HG03064 (cell line): Measurements from ENCODE around the gene RRP1B.
"Not testable (repeated sequence)": the region's sequence is repeated elsewhere in the genome, so short reads cannot be mapped to it uniquely, and the experiment has no call there.

Experiments
- ATAC-seq: cut with Tn5 transposase; IDR thresholded peaks from one replicate; pipeline ENCODE4 v1.9.1; 2021; ENCODE audit warnings: low read depth; ENCODE audit not compliant: unreplicated experiment

RRP1B gene

GRCh38 chr21:43697758-43698643 lies 38.6 kb downstream of the RRP1B start:
- no peak for ATAC-seq

GRCh38 chr21:43699492-43699777 lies 40.1 kb downstream of the RRP1B start:
- not testable (repeated sequence) for ATAC-seq

DNA sequence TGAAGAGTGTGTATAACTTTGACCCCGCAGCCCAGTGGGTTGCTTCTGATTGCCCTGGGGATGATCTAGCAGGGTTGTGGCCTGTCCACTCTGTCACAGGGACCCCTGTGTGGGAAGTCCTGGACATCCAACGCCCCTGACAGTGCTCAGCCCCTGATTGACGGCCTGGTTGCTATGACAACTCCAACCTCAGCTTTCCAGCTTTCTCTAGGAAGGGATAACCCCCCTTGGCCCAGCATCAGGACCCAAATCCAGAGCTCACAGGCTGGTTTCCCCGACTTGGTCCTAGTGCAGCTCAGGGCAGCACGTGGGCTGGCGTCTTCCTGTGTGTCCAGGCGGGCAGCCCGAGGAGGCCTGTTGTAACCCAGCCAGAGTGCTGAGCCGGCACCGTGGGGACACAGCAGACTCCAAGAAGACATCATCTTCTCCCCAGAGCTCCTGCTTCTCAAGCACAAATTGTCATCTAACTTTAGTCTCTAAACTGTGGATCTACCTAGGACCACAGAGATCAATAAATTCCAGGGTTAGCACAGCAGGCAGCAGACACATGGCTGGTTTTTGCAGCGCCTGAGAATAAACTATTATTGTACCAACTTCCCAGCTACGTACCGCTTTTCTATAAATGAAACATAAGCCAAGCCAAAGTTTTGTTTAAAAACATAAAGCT lies 40.7 kb downstream of the RRP1B start:
- ATAC-seq = no peak

GRCh38 chr21:43701936-43702784 lies 42.8 kb downstream of the RRP1B start:
- no peak for ATAC-seq

DNA sequence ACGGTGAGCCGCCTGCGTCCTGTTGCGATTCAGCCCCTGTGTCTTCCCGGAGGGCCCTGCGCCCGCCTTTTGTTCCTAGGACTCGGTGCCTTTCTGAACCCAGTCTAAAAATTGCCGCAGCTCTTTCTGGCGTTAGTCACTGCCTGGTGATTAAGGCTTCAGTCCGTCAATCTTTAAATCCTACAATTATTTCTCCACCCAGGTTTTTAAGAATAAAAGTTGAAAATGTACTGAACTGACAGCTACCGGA lies 43.4 kb downstream of the RRP1B start:
- ATAC-seq = no peak

GRCh38 chr21:43703035-43703880 lies 43.9 kb downstream of the RRP1B start:
- no peak for ATAC-seq

DNA sequence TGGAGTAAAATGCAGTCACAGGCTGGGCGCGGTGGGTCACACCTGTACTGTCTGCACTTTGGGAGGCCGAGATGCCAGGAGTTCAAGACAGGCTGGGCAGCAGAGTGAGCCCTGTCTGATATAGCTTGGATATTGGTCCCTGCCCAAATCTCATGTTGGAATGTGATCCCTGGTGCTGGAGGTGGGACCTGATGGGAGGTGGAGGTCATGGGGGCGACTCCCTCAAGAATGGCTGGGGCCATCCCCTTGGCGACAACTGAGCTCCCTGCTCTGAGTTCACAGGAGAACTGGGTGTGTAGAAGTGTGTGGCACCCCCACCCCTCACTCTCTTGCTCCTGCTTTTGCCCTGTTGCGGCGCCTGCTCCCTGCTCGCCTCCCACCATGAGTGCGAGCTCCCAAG lies 48.1 kb downstream of the RRP1B start:
- no peak for ATAC-seq

DNA sequence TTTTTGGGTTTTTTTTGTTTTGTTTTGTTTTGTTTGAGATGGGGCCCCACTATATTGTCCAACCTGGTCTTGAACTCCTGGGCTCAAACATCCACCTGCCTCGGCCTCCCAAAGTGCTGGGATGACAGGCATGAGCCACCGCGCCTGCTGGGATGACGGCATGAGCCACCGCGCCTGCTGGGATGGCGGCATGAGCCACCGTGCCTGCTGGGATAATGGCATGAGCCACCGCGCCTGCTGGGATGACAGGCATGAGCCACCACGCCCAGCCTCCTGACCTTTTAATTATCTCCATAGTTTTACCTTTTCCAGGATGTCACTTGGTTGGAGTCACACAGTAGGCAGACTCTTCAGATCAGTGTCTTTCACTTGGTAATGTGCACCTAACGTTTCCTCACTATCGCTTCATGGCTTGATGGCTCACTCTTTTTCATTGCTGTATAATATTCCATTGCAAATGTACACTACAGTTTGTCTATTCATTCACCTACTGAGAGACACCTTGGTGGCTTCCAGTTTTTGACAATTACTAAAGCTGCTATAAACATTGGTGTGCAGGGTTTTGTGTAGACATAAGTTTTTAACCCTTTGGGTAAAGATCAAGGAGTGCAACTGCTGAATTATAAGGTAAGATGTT lies 49.5 kb downstream of the RRP1B start:
- ATAC-seq = no peak

DNA sequence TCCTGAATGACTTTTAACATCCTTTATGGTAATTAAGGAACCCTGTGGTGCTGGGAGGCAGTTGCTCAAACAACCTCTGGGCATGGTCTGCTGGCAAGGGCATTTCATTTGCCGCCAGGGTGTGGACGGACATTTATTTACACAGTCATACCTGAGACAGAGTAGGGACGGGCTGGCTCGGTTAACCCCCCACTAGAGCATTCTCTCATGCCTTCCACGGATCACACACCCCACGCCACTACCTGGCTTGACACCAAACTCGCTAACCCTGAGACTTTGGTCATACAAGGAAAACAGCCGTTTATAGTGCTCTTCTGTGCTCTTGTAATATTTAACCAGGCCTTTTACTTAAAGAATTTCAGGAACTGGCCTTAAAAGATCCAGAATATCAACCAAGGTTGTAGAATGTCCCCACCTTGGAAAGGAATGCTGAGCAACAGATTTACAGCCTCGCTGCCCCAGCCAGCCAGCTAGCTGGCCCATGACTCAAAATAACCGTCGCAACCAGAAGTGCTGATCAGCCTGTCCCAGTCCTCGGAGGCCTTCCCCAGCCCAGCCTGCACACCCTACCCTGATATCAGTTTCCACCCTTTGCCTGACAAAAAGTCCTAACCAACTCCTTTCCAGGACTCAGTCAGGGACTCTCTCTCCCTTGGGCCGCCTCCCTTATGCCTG lies 53.0 kb downstream of the RRP1B start:
- no peak for ATAC-seq

GRCh38 chr21:43713123-43713522 lies 53.8 kb downstream of the RRP1B start:
- ATAC-seq = not testable (repeated sequence)

DNA sequence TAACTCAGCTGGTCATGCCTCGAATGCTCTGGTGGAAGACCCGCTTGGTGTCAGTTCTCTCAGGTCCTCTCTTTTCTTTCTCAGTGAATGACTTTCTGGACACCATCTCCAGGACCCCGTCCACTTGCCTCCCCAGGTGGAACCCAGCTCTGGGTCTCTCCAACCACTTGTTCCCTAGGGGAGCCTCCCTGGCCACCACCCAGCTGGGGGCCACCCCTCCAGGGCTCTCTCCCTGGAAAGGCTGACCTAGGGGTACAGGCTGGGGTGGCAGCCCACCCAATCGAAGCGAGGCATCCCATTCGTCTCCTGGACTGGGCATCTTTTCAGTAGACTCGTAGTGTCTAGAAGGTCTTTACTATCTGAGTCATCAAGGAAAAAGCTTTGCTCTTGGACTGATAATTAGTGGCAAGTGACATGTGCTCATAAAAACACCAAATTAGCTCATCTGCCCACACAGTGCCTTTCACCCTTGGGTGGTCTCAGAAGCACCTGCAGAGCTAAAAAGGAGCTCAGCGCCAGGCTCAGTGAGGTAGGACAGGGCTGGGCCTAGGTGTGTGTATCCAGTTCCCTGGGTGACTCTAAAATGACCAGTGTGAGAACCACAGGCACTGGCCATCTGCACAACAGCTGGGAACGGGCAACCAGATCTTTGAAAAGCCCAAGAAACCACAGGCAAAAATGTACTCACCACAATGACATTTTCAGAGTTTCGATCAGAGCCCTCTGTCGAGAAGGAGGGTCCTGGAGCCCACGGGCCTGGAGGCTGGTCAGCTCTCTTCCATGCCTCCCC lies 57.2 kb downstream of the RRP1B start:
- no peak for ATAC-seq

DNA sequence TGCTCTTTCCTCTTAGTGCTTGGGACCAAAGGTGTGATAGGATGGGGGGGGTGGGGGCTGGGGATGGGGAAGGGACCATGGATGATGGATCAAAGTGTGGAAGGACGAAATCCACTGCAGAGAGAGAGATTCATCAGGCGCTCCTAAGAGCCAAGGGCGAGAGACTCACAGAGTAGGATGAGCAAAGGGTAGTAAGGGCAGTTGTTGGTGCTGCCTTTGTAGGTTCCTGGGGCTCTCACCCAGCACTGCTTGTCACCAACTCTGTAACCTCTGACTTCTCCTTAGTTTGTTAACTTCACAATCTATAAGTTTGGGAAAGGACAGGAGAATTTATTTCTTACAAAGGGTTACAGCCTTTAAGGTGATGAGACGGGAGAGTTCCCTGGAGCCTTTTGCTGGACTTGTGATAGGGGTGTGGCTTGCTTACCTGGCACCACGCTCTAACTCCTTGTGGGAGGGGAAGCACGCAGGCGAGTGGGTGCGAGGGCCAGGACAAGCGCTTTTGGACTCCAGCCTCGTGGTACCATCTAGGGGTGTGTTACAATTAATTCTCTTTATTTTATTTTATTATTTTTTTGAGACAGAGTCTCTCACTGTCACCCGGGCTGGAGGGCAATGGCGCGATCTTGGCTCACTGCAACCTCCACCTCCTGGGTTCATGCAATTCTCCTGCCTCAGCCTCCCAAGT lies 58.0 kb downstream of the RRP1B start:
- ATAC-seq = no peak

- no peak for ATAC-seq
Observed at GRCh38 chr21:43717967-43718871, 58.9 kb downstream of the RRP1B start.

DNA sequence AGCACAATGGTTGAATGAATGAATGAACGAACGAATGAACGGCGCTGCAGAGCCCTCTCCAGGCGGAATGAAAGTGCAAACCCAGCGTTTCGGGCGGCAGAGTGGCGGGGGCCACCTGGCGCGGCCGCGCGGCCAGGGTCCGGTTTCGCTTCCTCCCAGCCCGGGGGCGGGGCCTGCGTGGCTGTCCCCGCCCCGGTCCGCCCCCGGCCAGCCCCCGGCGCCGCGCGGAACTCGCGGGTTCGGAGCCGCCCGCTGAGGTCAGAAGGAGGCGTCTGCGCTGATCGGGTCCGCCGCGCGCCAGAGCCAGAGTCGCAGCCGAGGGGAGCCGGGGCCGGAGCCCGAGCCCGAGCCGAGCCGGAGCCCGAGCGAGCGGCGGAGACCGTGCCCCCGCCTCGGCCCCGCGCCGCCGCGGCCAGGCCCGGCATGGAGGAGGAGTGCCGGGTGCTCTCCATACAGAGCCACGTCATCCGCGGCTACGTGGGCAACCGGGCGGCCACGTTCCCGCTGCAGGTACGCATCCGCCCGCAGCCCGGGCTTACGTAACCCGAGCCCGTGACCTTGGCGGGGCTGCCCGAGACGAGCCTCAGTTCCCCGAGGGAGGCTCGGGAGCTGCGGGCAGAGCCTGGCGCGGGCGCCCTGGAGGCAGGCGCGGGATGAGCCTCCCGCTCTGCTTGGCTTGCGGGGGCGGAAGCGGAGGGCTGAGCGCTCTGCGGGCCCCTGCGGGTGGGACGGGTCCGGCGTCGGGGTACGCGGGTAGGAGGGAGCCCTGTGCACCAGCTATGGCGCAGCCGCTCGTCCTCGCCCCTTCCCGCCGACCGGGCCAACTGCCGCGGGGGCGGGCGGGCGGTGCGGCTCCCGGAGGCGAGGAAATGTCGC lies 59.8 kb downstream of the RRP1B start, which contains the start of gene PDXK:
Gene PDXK (plus strand): TSS at position 258 of the 876 bp plus-strand sequence. CDS start 166 bp downstream, at position 424.
- peak; percentile 52 for ATAC-seq

DNA sequence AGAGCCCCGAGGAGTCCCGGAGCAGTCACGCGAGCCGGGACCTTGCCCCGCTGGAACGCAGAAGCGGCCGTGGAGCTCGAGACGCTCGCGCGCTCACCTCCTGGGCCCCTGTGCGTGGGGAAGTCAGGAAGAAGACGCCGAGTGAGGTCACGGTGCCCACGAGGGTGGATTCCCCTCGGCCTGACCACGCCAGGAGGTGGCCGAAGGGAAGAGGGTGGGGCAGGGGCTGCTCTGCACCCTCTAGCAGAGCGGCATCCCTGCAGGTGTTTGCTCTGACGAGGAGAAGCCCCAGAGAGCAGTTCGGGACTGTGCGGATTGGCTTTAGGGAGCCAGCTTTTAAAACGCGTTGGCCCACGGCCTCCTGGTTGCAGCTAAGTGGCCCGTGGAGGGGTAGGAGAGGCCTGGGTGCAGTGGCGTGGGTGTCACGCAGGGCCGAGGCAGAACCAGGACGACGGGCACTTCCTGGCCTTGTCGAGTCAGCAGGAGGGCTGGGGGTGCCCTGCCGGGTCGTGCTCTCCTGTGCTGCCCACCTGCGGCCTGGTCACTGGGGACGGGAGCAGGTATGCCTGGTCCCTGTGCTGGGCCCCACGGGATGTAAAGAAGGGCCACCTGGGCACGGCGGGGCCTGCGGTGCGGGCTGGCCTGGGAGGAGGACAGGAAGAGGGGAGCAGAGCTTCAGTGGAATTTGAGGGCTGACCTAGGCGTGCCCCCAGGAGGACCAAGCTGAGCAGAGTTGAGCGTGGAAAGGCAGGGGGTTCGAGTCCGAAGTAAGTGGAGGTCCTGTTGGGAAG lies 60.6 kb downstream of the RRP1B start:
- ATAC-seq = peak; percentile 2
